A673 (cell line): ENCODE measurements around the gene PFKFB2. TPM values are rescaled to one million over a fixed set of nuclear protein-coding genes. Genes with fewer than 3 reads are reported as not detected.

Experiments
- BruUV-seq: library from RNA; stranded (reverse); fragments of 400-500 nt; replicated peaks from 2 replicates; lab custom pipeline; 2021; lab: Mats Ljungman, UMichigan
- CTCF ChIA-PET: fragments of 300-600 bp; sonication (Branson Sonifier 250); formaldehyde crosslinking; loops from one replicate; lab custom pipeline; 2022; ENCODE audit warnings: antibody characterized with exemption; lab: Charles Lee
- POLR2A ChIA-PET: fragments of 300-600 bp; sonication (Branson Sonifier 250); formaldehyde crosslinking; loops from one replicate; lab custom pipeline; 2022; ENCODE audit warnings: antibody characterized with exemption; ENCODE audit not compliant: low non-redundant PET; lab: Charles Lee
- DNase-seq: peaks from one replicate; pipeline ENCODE4 v3.0.0-alpha.2; 2015; ENCODE audit warnings: low spot score
- H3K27ac ChIP-seq: fragments of 200-600 bp; sonication (generic); 2 replicates; pipeline ENCODE4 v1.5.1; 2016; ENCODE audit warnings: mixed run types, low read depth, mild to moderate bottlenecking, mixed read lengths, antibody characterized with exemption, low read length; ENCODE audit not compliant: poor library complexity, severe bottlenecking
- H3K27me3 ChIP-seq: fragments of 200-600 bp; sonication (generic); replicated peaks from 2 replicates; pipeline ENCODE4 v1.6.1; 2017; ENCODE audit warnings: mixed run types, low read depth, mild to moderate bottlenecking, mixed read lengths, antibody characterized with exemption, low read length; ENCODE audit not compliant: insufficient read depth, poor library complexity
- H3K36me3 ChIP-seq: fragments of 200-600 bp; sonication (generic); 2 replicates; pipeline ENCODE4 v1.6.1; 2016; ENCODE audit warnings: mixed run types, mild to moderate bottlenecking, mixed read lengths, antibody characterized with exemption, low read length; ENCODE audit not compliant: insufficient read depth, poor library complexity, severe bottlenecking
- H3K4me1 ChIP-seq: fragments of 200-600 bp; sonication (generic); 2 replicates; pipeline ENCODE4 v1.6.1; 2017; ENCODE audit warnings: mixed run types, mild to moderate bottlenecking, mixed read lengths, antibody characterized with exemption, low read length; ENCODE audit not compliant: insufficient read depth, poor library complexity, severe bottlenecking
- H3K4me3 ChIP-seq: fragments of 200-600 bp; sonication (generic); 2 replicates; pipeline ENCODE4 v1.5.1; 2016; ENCODE audit warnings: low read depth, mixed run types, mild to moderate bottlenecking, mixed read lengths, low read length; ENCODE audit not compliant: poor library complexity, severe bottlenecking
- H3K9me3 ChIP-seq: fragments of 200-600 bp; sonication (generic); 2 replicates; pipeline ENCODE4 v1.6.1; 2016; ENCODE audit warnings: mixed run types, low read depth, mild to moderate bottlenecking, mixed read lengths, antibody characterized with exemption, low read length; ENCODE audit not compliant: poor library complexity, severe bottlenecking
- CTCF ChIP-seq: fragments of 300-800, 200-600 bp; sonication (generic); conservative IDR thresholded peaks from 2 replicates; pipeline ENCODE4 v1.5.1; 2017; ENCODE audit warnings: low read depth, mild to moderate bottlenecking, antibody characterized with exemption, low read length, moderate library complexity, mixed read lengths
- EZH2 ChIP-seq: fragments of 200-600 bp; sonication (generic); IDR thresholded peaks from 2 replicates; pipeline ENCODE4 v1.6.1; 2017; ENCODE audit warnings: borderline replicate concordance, low read depth, mild to moderate bottlenecking, mixed read lengths, antibody characterized with exemption, low read length; ENCODE audit not compliant: poor library complexity, severe bottlenecking
- intact Hi-C: fragments of 100-400 bp; cut with micrococcal nuclease; formaldehyde crosslinking; loops from one replicate; pipeline ENCODE4 v1.10.0; 2022; ENCODE audit not compliant: unreplicated experiment
- total RNA-seq: library from RNA; stranded (reverse); gene quantifications from 2 replicates; pipeline ENCODE4 v1.2.3, GENCODE V29; 2021

Gene PFKFB2
- total RNA-seq, 1 experiment from 2014 or later = 7.6 TPM

DNA sequence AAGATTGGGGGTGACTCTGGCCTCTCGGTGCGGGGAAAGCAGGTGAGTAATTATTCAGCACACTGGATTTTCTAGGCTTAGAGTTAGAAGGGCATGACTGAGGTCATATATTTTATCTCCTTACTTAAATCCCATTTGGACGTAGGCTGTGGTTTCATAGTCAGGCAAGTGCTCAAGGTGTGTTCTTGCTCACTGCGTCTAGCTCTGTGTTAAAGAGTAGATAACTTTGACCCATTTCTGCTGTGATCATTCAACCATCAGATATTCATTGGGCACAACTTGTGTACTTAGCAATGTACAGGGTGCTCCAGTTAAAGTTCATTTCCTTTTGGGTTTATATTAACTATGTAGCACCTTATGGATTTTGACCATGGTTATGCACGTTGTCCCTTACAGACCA, 14.6 kb downstream of the PFKFB2 start:
- intact Hi-C loops = no loop called here
- Histone ChIP-seq H3K36me3 (no peaks in the 10 kb centered on the region), H3K4me1 (no peaks in the 10 kb centered on the region), H3K27me3 (no peaks in the 10 kb centered on the region), H3K27ac (no peak overlapping the region), H3K4me3 (no peak overlapping the region), H3K9me3 (no peaks in the 10 kb centered on the region)
- ChIA-PET CTCF (no interaction called here), POLR2A (no interaction called here)
- DNase-seq = no peak
- TF ChIP-seq CTCF = no peak
- TF ChIP-seq EZH2 = no peak
- BruUV-seq = no TSS peak

DNA sequence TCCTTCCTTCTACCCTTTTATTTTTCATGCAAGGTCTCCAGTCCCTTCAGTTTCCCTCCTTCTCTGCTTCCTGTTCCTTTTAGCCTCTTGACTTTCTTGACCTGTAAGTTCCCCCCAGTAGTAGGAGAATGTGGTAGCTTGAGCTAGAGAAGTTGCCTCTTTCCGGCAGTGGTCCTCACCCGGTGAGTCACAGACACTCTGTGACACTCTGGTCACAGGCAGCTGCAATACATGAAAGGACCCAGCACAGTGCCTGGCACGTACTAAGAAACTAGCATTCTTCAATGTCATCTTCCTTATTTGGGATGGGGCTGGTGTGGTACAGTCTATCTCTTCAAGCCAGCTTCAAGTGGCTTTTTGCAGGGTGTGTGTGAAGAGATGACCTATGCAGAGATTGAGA, 16.0 kb downstream of the PFKFB2 start:
- TF ChIP-seq EZH2 (no peak), CTCF (no peak)
- no peak overlapping the region for H3K4me3 ChIP-seq
- intact Hi-C loops = no loop called here
- no peaks in the 10 kb centered on the region for H3K9me3 ChIP-seq
- no peaks in the 10 kb centered on the region for H3K36me3 ChIP-seq
- BruUV-seq = no TSS peak
- DNase-seq = no peak
- H3K4me1 ChIP-seq = no peaks in the 10 kb centered on the region
- no peak overlapping the region for H3K27ac ChIP-seq
- POLR2A ChIA-PET = no interaction called here
- CTCF ChIA-PET = no interaction called here
- H3K27me3 ChIP-seq = no peaks in the 10 kb centered on the region

GRCh38 chr1:207069858-207070506, 16.9 kb downstream of the PFKFB2 start:
- Histone ChIP-seq H3K36me3 (no peaks in the 10 kb centered on the region), H3K27ac (no peak overlapping the region), H3K9me3 (no peaks in the 10 kb centered on the region), H3K4me1 (no peaks in the 10 kb centered on the region), H3K27me3 (no peaks in the 10 kb centered on the region), H3K4me3 (no peak overlapping the region)
- CTCF ChIA-PET = no interaction called here
- BruUV-seq = no TSS peak
- intact Hi-C loops = no loop called here
- POLR2A ChIA-PET = no interaction called here
- DNase-seq = no peak
- TF ChIP-seq CTCF = no peak
- TF ChIP-seq EZH2 = no peak
